WERI-Rb-1 (cell line): ENCODE results near the gene CASD1.

Source experiments
- DNase-seq: peaks from one replicate; pipeline ENCODE4 v3.0.0-alpha.2; 2020
- H3K27ac ChIP-seq: fragments of 250-450 bp; sonication (Bioruptor Pico); 2 replicates; pipeline ENCODE4 v1.5.1; 2020; ENCODE audit warnings: mild to moderate bottlenecking, moderate library complexity
- H3K27me3 ChIP-seq: fragments of 250-450 bp; sonication (Bioruptor Pico); 2 replicates; pipeline ENCODE4 v1.5.1; 2021; ENCODE audit warnings: mild to moderate bottlenecking, low read depth, moderate library complexity; ENCODE audit not compliant: insufficient read depth, severe bottlenecking
- H3K36me3 ChIP-seq: fragments of 250-450 bp; sonication (Bioruptor Pico); 2 replicates; pipeline ENCODE4 v1.5.1; 2020; ENCODE audit warnings: mild to moderate bottlenecking, moderate library complexity
- H3K4me3 ChIP-seq: 2 replicates; pipeline ENCODE4 v1.5.1; 2011; ENCODE audit warnings: low read depth, mild to moderate bottlenecking, control low read depth, low read length
- H3K9me3 ChIP-seq: fragments of 250-450 bp; sonication (Bioruptor Pico); 2 replicates; pipeline ENCODE4 v1.5.1; 2021; ENCODE audit warnings: mild to moderate bottlenecking, moderate library complexity; ENCODE audit not compliant: severe bottlenecking
- TF ChIP-seq, protein P1 (sequence below): IDR thresholded peaks from 2 replicates; pipeline ENCODE4 v1.5.1; 2011; ENCODE audit warnings: low read depth, mild to moderate bottlenecking, control low read depth, inconsistent platforms, low read length

CASD1 gene

DNA sequence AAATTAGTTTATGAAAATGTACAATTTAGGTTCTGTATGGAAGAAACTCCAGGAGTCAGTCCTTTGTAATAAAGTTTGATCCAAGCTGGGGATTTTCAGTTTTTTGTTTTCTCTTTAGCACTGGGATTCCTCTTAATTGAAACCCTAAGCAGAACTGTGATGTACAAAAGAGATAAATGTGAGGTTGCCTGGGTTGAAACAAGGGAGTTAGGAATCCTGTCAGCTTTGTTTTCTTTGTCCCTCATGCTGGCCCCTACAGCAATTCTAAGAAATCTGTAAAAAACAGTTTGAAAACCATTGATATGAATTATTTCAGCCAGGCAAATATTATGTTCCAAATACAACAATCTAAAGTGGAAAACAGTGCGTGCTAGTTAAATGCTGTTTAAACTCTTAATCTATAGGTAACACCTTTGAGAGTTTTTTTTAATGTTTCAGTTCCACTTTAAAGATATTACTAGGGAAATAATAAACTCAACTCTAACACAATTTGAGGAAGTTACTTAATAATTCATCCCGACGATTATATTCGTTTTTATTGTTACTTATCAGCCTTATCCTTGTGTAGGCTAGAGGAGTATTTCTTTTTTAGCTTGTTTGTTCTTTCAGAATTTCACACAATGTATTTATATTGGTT is 81.0 kb downstream of the CASD1 start:
- no peak overlapping the region for H3K4me3 ChIP-seq
- no peak for DNase-seq
- H3K27ac ChIP-seq = no peak overlapping the region
- no peaks in the 10 kb centered on the region for H3K9me3 ChIP-seq
- TF ChIP-seq, protein P1, sequence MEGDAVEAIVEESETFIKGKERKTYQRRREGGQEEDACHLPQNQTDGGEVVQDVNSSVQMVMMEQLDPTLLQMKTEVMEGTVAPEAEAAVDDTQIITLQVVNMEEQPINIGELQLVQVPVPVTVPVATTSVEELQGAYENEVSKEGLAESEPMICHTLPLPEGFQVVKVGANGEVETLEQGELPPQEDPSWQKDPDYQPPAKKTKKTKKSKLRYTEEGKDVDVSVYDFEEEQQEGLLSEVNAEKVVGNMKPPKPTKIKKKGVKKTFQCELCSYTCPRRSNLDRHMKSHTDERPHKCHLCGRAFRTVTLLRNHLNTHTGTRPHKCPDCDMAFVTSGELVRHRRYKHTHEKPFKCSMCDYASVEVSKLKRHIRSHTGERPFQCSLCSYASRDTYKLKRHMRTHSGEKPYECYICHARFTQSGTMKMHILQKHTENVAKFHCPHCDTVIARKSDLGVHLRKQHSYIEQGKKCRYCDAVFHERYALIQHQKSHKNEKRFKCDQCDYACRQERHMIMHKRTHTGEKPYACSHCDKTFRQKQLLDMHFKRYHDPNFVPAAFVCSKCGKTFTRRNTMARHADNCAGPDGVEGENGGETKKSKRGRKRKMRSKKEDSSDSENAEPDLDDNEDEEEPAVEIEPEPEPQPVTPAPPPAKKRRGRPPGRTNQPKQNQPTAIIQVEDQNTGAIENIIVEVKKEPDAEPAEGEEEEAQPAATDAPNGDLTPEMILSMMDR = no peak
- no peaks in the 10 kb centered on the region for H3K27me3 ChIP-seq
- H3K36me3 ChIP-seq = peaks cover 13% of the 10 kb centered on the region

DNA sequence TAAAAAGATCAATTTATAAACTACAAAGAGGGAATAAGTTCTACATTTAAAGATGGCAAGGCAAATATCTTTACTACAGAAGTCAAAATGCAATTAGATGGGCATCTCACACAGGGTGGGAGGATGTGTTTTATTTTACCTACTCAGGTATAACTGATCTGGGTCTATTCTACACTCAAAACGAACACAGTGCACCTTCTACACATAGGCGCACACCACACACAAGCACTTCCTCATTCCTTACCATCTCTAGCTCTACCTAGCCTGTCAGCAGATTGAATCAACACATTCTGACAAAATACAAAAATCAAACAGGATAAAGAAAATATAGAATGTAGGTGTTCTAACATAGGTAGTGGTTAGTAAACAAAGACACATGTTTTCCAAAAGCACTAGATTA is 81.6 kb downstream of the CASD1 start:
- Histone ChIP-seq H3K36me3 (peaks cover 13% of the 10 kb centered on the region), H3K4me3 (no peak overlapping the region), H3K27ac (no peak overlapping the region), H3K9me3 (no peaks in the 10 kb centered on the region), H3K27me3 (no peaks in the 10 kb centered on the region)
- DNase-seq = no peak
- TF ChIP-seq, protein P1 = no peak

DNA sequence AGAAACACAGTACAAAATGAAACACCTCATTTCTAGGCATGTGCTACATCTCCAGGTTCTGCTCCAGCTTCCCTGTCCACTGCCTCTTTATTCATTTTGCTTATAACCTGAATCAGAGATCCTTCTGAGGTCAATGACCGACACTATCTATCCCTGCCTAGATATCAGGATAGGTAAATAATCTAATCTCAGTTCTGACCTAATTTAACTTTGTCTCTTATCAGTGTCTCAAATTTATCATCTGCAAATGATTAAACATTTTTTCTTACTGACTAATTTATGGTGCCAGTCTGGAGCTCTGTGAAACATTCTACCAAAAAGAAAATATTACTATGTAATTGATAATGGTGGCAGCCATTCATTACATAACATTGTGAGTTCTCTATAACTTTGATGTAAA is 85.3 kb downstream of the CASD1 start:
- DNase-seq = no peak
- peaks cover 15% of the 10 kb centered on the region for H3K36me3 ChIP-seq
- H3K9me3 ChIP-seq = no peaks in the 10 kb centered on the region

DNA sequence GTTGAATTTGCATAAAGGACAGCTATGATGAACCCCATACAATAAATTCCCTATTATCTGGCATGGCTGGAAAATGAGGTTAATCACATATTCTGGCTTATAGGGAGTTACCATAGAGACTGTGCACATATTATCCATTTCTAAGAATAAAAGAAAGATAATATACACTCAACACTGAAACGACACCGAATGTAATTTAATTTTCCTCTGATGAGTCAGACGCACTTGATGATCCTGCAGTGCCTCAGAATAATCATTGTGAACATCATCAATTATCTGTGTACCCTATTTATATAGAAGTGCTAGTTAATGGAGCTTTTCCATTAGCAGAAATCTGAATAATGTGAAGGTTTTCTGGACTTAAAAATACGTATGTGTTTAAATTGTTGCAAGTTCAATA is 86.1 kb downstream of the CASD1 start:
- H3K4me3 ChIP-seq = no peak overlapping the region
- H3K36me3 ChIP-seq = peaks cover 21% of the 10 kb centered on the region
- H3K27me3 ChIP-seq = no peaks in the 10 kb centered on the region
- H3K27ac ChIP-seq = no peak overlapping the region
- TF ChIP-seq, protein P1 = no peak
- no peaks in the 10 kb centered on the region for H3K9me3 ChIP-seq
- no peak for DNase-seq

More for the DNA sequence above, 85.3 kb downstream of the CASD1 start:
- no peak overlapping the region for H3K4me3 ChIP-seq
- no peaks in the 10 kb centered on the region for H3K27me3 ChIP-seq
- TF ChIP-seq, protein P1 = no peak
- H3K27ac ChIP-seq = no peak overlapping the region

DNA sequence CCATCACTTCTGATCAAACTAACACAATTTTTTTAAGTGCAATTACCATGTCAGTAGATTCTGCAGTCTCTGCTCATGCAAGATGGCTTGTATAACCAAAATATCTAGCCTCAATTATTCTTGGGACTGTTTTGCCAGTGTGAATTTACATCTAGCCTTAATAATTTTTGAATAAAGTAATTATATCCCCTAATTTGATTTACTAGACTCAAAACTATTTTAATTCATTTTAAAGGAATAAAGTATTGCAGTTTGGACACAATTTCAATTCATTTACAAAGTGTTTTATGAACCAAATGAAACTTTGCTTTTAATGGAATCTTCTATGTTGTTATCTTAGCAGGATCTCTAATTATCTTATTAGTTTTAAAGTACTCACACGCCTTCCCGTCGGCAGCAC is 90.7 kb downstream of the CASD1 start:
- no peak for DNase-seq

More for the DNA sequence above, 90.7 kb downstream of the CASD1 start:
- H3K27ac ChIP-seq = no peak overlapping the region
- H3K27me3 ChIP-seq = no peaks in the 10 kb centered on the region
- H3K4me3 ChIP-seq = no peak overlapping the region
- TF ChIP-seq, protein P1 = no peak
- peaks cover 16% of the 10 kb centered on the region for H3K36me3 ChIP-seq
- no peaks in the 10 kb centered on the region for H3K9me3 ChIP-seq
